SU-DHL-6 (cell line): Measurements from ENCODE around the gene MAP3K2.

Experiments
- H2AFZ ChIP-seq: fragments of 200-600 bp; sonication (generic); 2 replicates; pipeline ENCODE4 v1.6.1; 2014; ENCODE audit warnings: low read depth, mild to moderate bottlenecking, moderate library complexity, mixed read lengths, antibody characterized with exemption, low read length; ENCODE audit not compliant: severe bottlenecking
- H3F3A ChIP-seq: fragments of 200-600 bp; shearing (Covaris generic); 2 replicates; pipeline ENCODE4 v1.6.0; 2016; ENCODE audit warnings: antibody characterized with exemption, mild to moderate bottlenecking; ENCODE audit not compliant: insufficient read depth
- H3K27ac ChIP-seq: fragments of 200-600 bp; sonication (generic); 2 replicates; pipeline ENCODE4 v1.5.1; 2016; ENCODE audit warnings: low read depth, mild to moderate bottlenecking, low read length, moderate library complexity, mixed read lengths
- H3K27me3 ChIP-seq: fragments of 200-600 bp; sonication (generic), shearing (Covaris generic); 2 replicates; pipeline ENCODE4 v1.6.0; 2014; ENCODE audit warnings: mild to moderate bottlenecking, low read length
- H3K36me3 ChIP-seq: fragments of 200-600 bp; sonication (generic); 2 replicates; pipeline ENCODE4 v1.6.1; 2014; ENCODE audit warnings: mild to moderate bottlenecking, low read length, mixed read lengths
- H3K4me2 ChIP-seq: fragments of 300-600, 200-600 bp; shearing (Covaris generic), sonication (generic); 2 replicates; pipeline ENCODE4 v1.6.0; 2014; ENCODE audit warnings: low read length, low read depth, mild to moderate bottlenecking; ENCODE audit not compliant: poor library complexity, severe bottlenecking
- H3K4me3 ChIP-seq: fragments of 200-600 bp; sonication (generic); 2 replicates; pipeline ENCODE4 v1.5.1; 2014; ENCODE audit warnings: antibody characterized with exemption, low read length, mild to moderate bottlenecking, mixed read lengths; ENCODE audit not compliant: insufficient read depth, poor library complexity, severe bottlenecking
- H3K79me2 ChIP-seq: fragments of 200-600 bp; sonication (generic); 2 replicates; pipeline ENCODE4 v1.6.1; 2014; ENCODE audit warnings: mild to moderate bottlenecking, low read length, moderate library complexity; ENCODE audit not compliant: insufficient read depth
- H3K9ac ChIP-seq: fragments of 200-600 bp; sonication (generic); 2 replicates; pipeline ENCODE4 v1.7.0; 2014; ENCODE audit warnings: mild to moderate bottlenecking, low read length
- H3K9me2 ChIP-seq: fragments of 200-600 bp; sonication (generic); replicated peaks from 2 replicates; pipeline ENCODE4 v1.6.1; 2014; ENCODE audit warnings: low read length; ENCODE audit not compliant: insufficient read depth
- H3K9me3 ChIP-seq: fragments of 200-600 bp; sonication (generic); 2 replicates; pipeline ENCODE4 v1.6.1; 2014; ENCODE audit warnings: low read length, mixed read lengths; ENCODE audit not compliant: insufficient read depth
- H4K20me1 ChIP-seq: fragments of 200-600 bp; sonication (generic); 2 replicates; pipeline ENCODE4 v1.6.1; 2014; ENCODE audit warnings: low read depth, mild to moderate bottlenecking, antibody characterized with exemption, low read length, moderate library complexity, mixed read lengths
- EZH2phosphoT487 ChIP-seq: fragments of 200-600 bp; sonication (generic), shearing (Covaris generic); conservative IDR thresholded peaks from 2 replicates; pipeline ENCODE4 v1.6.1; 2018; ENCODE audit warnings: mild to moderate bottlenecking, antibody characterized with exemption, low read length, moderate library complexity, mixed read lengths
- TF ChIP-seq, protein P1 (sequence below): fragments of 200-600 bp; sonication (generic); IDR thresholded peaks from one replicate; pipeline ENCODE4 v1.5.1; 2017; ENCODE audit warnings: antibody characterized with exemption, mild to moderate bottlenecking, low read length, moderate library complexity; ENCODE audit not compliant: insufficient read depth, poor library complexity, severe bottlenecking

MAP3K2 gene

GRCh38 chr2:127280693-127281092 is 107.1 kb downstream of the MAP3K2 start:
- H3K9me2 ChIP-seq: no peaks in the 10 kb centered on the region
- no peak overlapping the region for H3K4me3 ChIP-seq
- H4K20me1 ChIP-seq: no peaks in the 10 kb centered on the region; the same call in 1 of the 2 replicates
- H3K9me3 ChIP-seq: no peaks in the 10 kb centered on the region
- TF ChIP-seq, protein P1, sequence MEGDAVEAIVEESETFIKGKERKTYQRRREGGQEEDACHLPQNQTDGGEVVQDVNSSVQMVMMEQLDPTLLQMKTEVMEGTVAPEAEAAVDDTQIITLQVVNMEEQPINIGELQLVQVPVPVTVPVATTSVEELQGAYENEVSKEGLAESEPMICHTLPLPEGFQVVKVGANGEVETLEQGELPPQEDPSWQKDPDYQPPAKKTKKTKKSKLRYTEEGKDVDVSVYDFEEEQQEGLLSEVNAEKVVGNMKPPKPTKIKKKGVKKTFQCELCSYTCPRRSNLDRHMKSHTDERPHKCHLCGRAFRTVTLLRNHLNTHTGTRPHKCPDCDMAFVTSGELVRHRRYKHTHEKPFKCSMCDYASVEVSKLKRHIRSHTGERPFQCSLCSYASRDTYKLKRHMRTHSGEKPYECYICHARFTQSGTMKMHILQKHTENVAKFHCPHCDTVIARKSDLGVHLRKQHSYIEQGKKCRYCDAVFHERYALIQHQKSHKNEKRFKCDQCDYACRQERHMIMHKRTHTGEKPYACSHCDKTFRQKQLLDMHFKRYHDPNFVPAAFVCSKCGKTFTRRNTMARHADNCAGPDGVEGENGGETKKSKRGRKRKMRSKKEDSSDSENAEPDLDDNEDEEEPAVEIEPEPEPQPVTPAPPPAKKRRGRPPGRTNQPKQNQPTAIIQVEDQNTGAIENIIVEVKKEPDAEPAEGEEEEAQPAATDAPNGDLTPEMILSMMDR: no peak
- TF ChIP-seq EZH2phosphoT487: no peak
- H3K4me2 ChIP-seq: no peak overlapping the region
- H3K9ac ChIP-seq: no peak overlapping the region
- peaks cover 17% of the 10 kb centered on the region for H3K36me3 ChIP-seq
- peaks cover 12% of the 10 kb centered on the region; the same call in 1 of the 2 replicates for H3K79me2 ChIP-seq
- no peaks in the 10 kb centered on the region for H3K27me3 ChIP-seq
- H3K27ac ChIP-seq: no peak overlapping the region
- no peak overlapping the region for H2AFZ ChIP-seq
- H3F3A ChIP-seq: no peaks in the 10 kb centered on the region

- H3K27me3 ChIP-seq: no peaks in the 10 kb centered on the region
- no peaks in the 10 kb centered on the region for H3K9me2 ChIP-seq
- H3F3A ChIP-seq: no peaks in the 10 kb centered on the region
- H3K36me3 ChIP-seq: peaks cover 13% of the 10 kb centered on the region
- H3K4me3 ChIP-seq: no peak overlapping the region
- TF ChIP-seq, protein P1: no peak
- TF ChIP-seq EZH2phosphoT487: no peak
- no peaks in the 10 kb centered on the region; the same call in 1 of the 2 replicates for H4K20me1 ChIP-seq
- H3K9ac ChIP-seq: no peak overlapping the region
- H3K4me2 ChIP-seq: no peak overlapping the region
- no peak overlapping the region for H2AFZ ChIP-seq
- H3K9me3 ChIP-seq: no peaks in the 10 kb centered on the region
- H3K79me2 ChIP-seq: peaks cover 12% of the 10 kb centered on the region; the same call in 1 of the 2 replicates
- no peak overlapping the region for H3K27ac ChIP-seq
These were observed 108.0 kb downstream of the MAP3K2 start for GRCh38 chr2:127279781-127280180.

- H3K36me3 ChIP-seq: peaks cover 7% of the 10 kb centered on the region
- no peak overlapping the region for H2AFZ ChIP-seq
- peaks cover 7% of the 10 kb centered on the region; the same call in 1 of the 2 replicates for H3K79me2 ChIP-seq
- no peak for TF ChIP-seq EZH2phosphoT487
- TF ChIP-seq, protein P1: no peak
- no peaks in the 10 kb centered on the region; the same call in 1 of the 2 replicates for H4K20me1 ChIP-seq
- H3K27me3 ChIP-seq: no peaks in the 10 kb centered on the region
- H3K9me2 ChIP-seq: no peaks in the 10 kb centered on the region
- H3K9ac ChIP-seq: no peak overlapping the region
- no peaks in the 10 kb centered on the region for H3F3A ChIP-seq
- no peak overlapping the region for H3K4me3 ChIP-seq
- H3K27ac ChIP-seq: no peak overlapping the region
- no peaks in the 10 kb centered on the region for H3K9me3 ChIP-seq
- no peak overlapping the region for H3K4me2 ChIP-seq
These were observed 108.8 kb downstream of the MAP3K2 start for GRCh38 chr2:127278959-127279358.

- no peak overlapping the region for H3K27ac ChIP-seq
- H3K79me2 ChIP-seq: peaks cover 6% of the 10 kb centered on the region; the same call in 1 of the 2 replicates
- H3K9me3 ChIP-seq: no peaks in the 10 kb centered on the region
- no peak for TF ChIP-seq EZH2phosphoT487
- TF ChIP-seq, protein P1: no peak
- no peaks in the 10 kb centered on the region for H3K27me3 ChIP-seq
- H3K4me3 ChIP-seq: no peak overlapping the region
- no peak overlapping the region for H2AFZ ChIP-seq
- H3F3A ChIP-seq: no peaks in the 10 kb centered on the region
- no peaks in the 10 kb centered on the region; the same call in 1 of the 2 replicates for H4K20me1 ChIP-seq
- peaks cover 6% of the 10 kb centered on the region for H3K36me3 ChIP-seq
- no peaks in the 10 kb centered on the region for H3K9me2 ChIP-seq
- no peak overlapping the region for H3K9ac ChIP-seq
- no peak overlapping the region for H3K4me2 ChIP-seq
These were observed 110.7 kb downstream of the MAP3K2 start for GRCh38 chr2:127277028-127277427.
